C4-2B (cell line): Measurements from ENCODE around the gene ADGRD1.

Experiments used
- H3K27ac ChIP-seq: fragments of 450-650 bp; 2 replicates; pipeline ENCODE4 v1.5.1; 2017
- ZFX ChIP-seq: fragments of 450-650 bp; IDR thresholded peaks from 2 replicates; pipeline ENCODE4 v1.6.1; 2017
- TF ChIP-seq, protein P1 (sequence below): fragments of 450-650 bp; conservative IDR thresholded peaks from 2 replicates; pipeline ENCODE4 v1.5.1; 2017; ENCODE audit warnings: mild to moderate bottlenecking

ADGRD1 gene

DNA sequence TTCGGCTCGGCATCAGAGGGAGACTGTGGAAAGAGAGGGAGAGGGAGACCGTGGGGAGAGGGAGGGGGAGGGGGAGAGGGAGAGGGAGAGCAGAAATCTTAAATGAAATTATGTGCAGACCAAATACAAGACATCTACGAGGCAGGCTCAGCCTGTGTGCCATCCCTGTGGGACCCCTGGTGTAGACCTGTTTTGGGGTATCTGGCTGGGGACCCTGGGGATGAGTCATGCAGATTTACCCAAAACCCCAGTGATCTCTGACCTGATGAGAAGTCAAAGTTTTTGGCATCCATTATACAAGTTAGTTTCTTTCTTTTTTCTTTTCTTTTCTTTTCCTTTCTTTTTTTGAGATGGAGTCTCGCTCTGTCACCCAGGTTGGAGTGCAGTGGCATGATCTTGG is 44.4 kb downstream of the ADGRD1 start:
- TF ChIP-seq, protein P1, sequence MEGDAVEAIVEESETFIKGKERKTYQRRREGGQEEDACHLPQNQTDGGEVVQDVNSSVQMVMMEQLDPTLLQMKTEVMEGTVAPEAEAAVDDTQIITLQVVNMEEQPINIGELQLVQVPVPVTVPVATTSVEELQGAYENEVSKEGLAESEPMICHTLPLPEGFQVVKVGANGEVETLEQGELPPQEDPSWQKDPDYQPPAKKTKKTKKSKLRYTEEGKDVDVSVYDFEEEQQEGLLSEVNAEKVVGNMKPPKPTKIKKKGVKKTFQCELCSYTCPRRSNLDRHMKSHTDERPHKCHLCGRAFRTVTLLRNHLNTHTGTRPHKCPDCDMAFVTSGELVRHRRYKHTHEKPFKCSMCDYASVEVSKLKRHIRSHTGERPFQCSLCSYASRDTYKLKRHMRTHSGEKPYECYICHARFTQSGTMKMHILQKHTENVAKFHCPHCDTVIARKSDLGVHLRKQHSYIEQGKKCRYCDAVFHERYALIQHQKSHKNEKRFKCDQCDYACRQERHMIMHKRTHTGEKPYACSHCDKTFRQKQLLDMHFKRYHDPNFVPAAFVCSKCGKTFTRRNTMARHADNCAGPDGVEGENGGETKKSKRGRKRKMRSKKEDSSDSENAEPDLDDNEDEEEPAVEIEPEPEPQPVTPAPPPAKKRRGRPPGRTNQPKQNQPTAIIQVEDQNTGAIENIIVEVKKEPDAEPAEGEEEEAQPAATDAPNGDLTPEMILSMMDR, result no peak
- TF ChIP-seq ZFX, result no peak
- H3K27ac ChIP-seq, result no peak overlapping the region

DNA sequence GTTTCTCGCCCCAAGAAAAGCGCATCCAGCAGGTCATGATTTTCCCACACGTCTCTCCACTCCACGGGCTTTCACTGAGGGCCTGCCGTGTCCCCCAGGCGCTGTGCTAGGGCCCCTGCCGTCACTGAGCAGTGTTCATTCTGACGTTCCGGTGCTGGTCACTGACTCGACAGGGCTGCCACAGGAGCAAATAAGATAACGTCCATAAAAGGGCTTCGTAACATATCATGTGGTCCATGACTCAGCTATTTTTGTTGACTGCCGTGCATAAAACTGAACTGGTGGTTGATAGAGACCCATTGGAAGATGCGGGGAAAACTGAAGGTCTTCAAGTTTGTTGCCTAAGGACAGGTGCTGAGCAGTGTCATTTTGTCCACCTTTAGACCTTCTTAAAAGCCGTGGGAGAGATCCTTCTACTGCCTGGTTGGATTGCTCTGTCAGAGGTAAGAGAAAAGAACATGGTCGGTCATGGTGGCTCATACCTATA is 46.3 kb downstream of the ADGRD1 start:
- TF ChIP-seq, protein P1, result no peak
- TF ChIP-seq ZFX, result no peak
- H3K27ac ChIP-seq, result no peak overlapping the region

DNA sequence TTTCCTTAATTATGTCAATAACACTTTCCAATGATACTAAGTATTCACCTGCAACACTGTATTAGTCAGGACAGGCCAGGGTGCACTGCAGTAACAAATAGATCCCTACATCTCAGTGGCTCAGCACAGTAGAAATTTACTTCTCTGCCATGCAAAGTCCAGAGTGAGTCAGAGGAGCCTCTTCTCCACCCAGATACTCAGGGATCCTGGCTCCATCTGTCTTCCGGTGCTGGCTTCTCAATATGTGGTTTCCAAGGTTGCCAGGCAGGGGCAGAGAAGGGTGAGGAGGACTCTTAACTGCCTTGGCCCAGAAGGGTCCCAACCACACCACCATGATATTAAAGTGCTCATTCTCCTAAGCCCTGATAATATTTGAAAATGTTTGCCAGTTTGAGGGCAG is 47.8 kb downstream of the ADGRD1 start:
- TF ChIP-seq, protein P1, result no peak
- TF ChIP-seq ZFX, result no peak
- no peak overlapping the region for H3K27ac ChIP-seq

DNA sequence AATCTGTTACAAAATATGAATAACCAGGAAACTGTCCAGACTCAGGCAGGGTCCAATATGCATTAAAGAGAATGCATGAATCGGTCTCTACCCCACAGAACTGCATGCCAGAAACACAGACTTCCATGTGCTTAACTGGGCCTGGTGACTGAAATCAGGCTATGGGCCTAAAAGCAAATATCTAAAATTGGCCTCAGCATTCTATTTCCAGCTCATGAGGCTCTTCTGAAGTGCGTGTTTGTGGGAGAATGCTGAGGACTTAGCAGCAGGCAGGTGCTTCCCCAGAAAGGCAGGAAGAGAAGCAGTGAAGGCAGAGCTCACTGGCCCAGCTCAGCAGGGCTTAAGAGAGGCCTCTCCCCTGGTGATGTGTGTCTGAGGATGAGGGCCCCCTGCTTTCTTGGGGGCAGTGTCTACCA is 48.5 kb downstream of the ADGRD1 start:
- H3K27ac ChIP-seq, result no peak overlapping the region
- TF ChIP-seq ZFX, result no peak
- TF ChIP-seq, protein P1, result no peak

DNA sequence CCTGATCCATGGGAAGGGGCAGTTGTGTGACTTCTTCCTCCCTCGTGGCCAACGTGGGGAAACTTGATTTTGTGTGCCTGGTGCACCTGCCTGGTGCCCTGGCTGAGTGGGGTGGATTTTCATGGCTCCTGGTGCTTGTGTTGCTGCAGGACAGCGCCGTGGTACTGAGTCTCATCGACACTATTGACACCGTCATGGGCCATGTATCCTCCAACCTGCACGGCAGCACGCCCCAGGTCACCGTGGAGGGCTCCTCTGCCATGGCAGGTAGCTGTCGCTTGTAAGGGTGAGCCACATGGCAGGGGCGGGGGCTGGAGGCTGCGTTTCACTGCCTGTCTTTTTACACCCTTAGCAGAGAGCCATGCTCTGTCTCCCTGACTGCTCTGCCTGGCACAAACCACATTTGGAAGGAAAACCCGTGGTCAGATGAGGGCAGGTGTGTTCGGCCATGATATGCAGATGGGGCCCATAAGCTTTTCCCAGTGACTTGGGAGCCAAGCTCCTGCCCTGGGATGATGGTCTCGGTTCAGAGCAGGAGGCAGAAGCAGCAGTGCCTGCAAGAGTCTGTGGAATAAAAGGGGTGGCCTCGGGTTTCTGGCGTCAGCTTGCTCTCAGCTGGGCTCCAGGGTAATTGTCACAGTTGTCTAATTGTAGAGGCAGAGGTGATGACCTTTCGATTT is 49.5 kb downstream of the ADGRD1 start:
- H3K27ac ChIP-seq, result no peak overlapping the region
- TF ChIP-seq, protein P1, result no peak
- no peak for TF ChIP-seq ZFX

DNA sequence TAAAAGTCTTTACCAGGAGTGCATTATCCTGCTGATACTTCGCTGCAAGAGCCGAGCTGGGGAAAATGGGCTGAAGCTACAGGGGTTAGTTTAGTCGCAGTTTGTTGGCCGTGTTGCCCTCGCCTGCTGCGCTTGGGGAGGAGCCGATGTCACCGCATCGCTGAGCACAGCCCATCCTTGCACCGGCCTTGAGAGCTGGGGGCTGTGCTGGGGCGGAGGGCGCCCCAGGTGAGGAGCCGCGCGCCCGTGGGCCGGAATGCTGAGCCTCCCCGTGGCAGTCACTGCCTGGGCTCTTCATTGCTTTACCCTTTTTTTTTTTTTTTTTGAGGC is 50.0 kb downstream of the ADGRD1 start:
- TF ChIP-seq, protein P1, result no peak
- no peak for TF ChIP-seq ZFX
- no peak overlapping the region for H3K27ac ChIP-seq

DNA sequence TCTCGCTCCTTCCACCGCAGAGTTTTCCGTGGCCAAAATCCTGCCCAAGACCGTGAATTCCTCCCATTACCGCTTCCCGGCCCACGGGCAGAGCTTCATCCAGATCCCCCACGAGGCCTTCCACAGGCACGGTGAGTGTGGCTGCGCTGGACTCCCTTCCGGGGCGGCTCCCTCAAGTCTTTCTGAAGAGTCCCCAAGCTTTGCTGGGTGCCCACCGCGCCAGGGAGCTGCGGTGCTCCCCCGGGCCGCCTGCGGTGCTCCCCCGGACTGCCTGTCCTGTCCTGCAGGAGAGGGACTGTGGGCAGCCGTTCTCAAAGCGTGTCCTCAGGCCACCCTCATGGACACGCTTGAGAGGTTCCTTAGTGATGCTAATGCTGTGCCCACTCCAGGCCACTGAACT is 50.5 kb downstream of the ADGRD1 start:
- no peak for TF ChIP-seq ZFX
- TF ChIP-seq, protein P1, result no peak
- no peak overlapping the region for H3K27ac ChIP-seq
